Measurements from ENCODE around the gene TBCCD1. TPM values are rescaled to one million over a fixed set of nuclear protein-coding genes. Genes with fewer than 3 reads are reported as not detected.

TBCCD1 gene
- total and polyA plus RNA-seq, 2 of the 4 experiments (the other 2 are of a cell fraction): 7.9 to 19.7 TPM

DNA sequence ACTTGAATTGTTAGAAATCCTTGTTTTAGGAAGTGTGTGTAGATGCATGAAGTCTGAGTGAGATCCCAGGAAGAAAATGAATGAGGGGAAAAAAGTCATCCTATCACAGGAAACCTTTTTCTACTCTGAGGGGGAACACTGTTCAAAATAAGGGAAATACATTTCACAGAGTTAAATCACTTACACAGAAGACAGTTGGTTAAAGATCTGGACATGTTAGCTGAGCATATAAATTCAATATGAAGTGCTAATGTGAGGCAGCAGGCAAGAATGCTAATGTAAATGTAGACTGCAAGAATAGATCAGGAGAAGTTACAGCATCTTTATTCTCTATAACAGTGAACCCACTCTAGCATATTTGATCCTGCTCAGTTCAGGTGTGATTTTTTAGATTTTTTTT is 2.6 kb downstream of the TBCCD1 start:
- Histone ChIP-seq H3K27me3 (ENCODE audit: control insufficient read depth, insufficient read depth, low read length) (no peaks in the 10 kb centered on the region), H3K79me1 (ENCODE audit: low read depth in 1 of 2, low read length in 2 of 2) (peaks cover 20 to 22% of the 10 kb centered on the region in 2 experiments), H4K8ac (ENCODE audit: low read depth in 2 of 2, low read length in 2 of 2) (no peak overlapping the region), H3K36me3 (ENCODE audit: control insufficient read depth, insufficient read depth, low read length) (no peaks in the 10 kb centered on the region; the same call in 1 of the 2 replicates), H3K18ac (ENCODE audit: low read depth, low read length) (no peak overlapping the region), H2AK5ac (ENCODE audit: low read depth, low read length) (no peak overlapping the region), H4K91ac (ENCODE audit: insufficient read depth, low read depth, low read length) (no peak overlapping the region), H2BK5ac (ENCODE audit: low read depth, low read length, poor library complexity, severe bottlenecking) (no peak overlapping the region), H3K56ac (ENCODE audit: extremely low read depth, insufficient read depth, low read length) (no peak overlapping the region), H4K5ac (ENCODE audit: low read depth, low read length) (no peak overlapping the region), H2BK20ac (ENCODE audit: low read depth, low read length) (no peak overlapping the region), H2AFZ (replicated peaks; ENCODE audit: low read length, poor library complexity) (no peak overlapping the region), H3K9ac (ENCODE audit: low read depth, low read length) (no peak overlapping the region), H3K23ac (ENCODE audit: low read depth, low read length) (no peak overlapping the region), H3K4me2 (ENCODE audit: low read depth, low read length) (no peak overlapping the region), H3K14ac (replicated peaks; ENCODE audit: low read depth, low read length) (no peak overlapping the region), H2AK9ac (replicated peaks; ENCODE audit: low read depth, low read length, poor library complexity) (no peak overlapping the region), H3K27ac (ENCODE audit: insufficient read depth, low read length) (no peak overlapping the region), H3K4ac (ENCODE audit: low read depth, low read length) (no peak overlapping the region), H2BK120ac (ENCODE audit: low read depth, low read length) (no peak overlapping the region), H3K9me1 (ENCODE audit: insufficient read depth, low read length) (0 out of 2 replicates have a peak, but pooled peaks cover 2% of the 10 kb centered on the region), H3K9me3 (ENCODE audit: control insufficient read depth, insufficient read depth, low read length) (no peaks in the 10 kb centered on the region), H2BK15ac (ENCODE audit: low read depth, low read length) (no peak overlapping the region), H3K4me1 (ENCODE audit: control insufficient read depth, insufficient read depth, low read length) (peaks cover 4% of the 10 kb centered on the region; the same call in 1 of the 2 replicates), H3K4me3 (ENCODE audit: insufficient read depth, low read depth, low read length) (no peak overlapping the region), H4K20me1 (ENCODE audit: insufficient read depth, low read length) (no peaks in the 10 kb centered on the region)
- ChIA-PET POLR2A (ENCODE audit: unreplicated experiment) (no interaction called here), CTCF (no interaction called here)
- dilution Hi-C loops (cut with HindIII; ENCODE audit: low sequenced_read_pairs, unreplicated experiment) (no loop called here), intact Hi-C loops (cut with micrococcal nuclease) (no loop called here), in situ Hi-C loops (cut with MboI; ENCODE audit: low sequenced_read_pairs) (no loop called here)
- no TSS peak for BruUV-seq (replicated peaks)
- TF ChIP-seq FOS (IDR thresholded peaks at IDR 0.05; ENCODE audit: low read depth, low read length) (no peak), CHD1 (IDR thresholded peaks at IDR 0.05; ENCODE audit: low read depth, low read length) (no peak), MAZ (IDR thresholded peaks at IDR 0.05; ENCODE audit: borderline replicate concordance, low read depth, low read length) (no peak), MXI1 (IDR thresholded peaks at IDR 0.05; ENCODE audit: borderline replicate concordance, low read depth, low read length) (no peak)
- TF ChIP-seq, protein P1, sequence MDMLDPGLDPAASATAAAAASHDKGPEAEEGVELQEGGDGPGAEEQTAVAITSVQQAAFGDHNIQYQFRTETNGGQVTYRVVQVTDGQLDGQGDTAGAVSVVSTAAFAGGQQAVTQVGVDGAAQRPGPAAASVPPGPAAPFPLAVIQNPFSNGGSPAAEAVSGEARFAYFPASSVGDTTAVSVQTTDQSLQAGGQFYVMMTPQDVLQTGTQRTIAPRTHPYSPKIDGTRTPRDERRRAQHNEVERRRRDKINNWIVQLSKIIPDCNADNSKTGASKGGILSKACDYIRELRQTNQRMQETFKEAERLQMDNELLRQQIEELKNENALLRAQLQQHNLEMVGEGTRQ (IDR thresholded peaks at IDR 0.05; ENCODE audit: low read depth, low read length): no peak
- ATAC-seq (ENCODE audit: low read depth) (no peak), DNase-seq (no peak)

Measured in IMR-90 (cell line).